Stimulated activated CD8-positive, alpha-beta memory T cell treated with anti-CD3 and anti-CD28 coated beads, Interleukin-7, amount 100 ng/mL, for 4 hours (primary cell): ENCODE data around the gene ATAD3B.
"Not testable (repeated sequence)": the region's sequence is repeated elsewhere in the genome, so short reads cannot be mapped to it uniquely, and the experiment has no call there.

Experiments used
- DNase-seq, 2 donors: peaks; one replicate each; pipeline ENCODE4 v3.0.0-alpha.2; 2020; ENCODE audit warnings: low read depth in 2 of 2

The ATAD3B gene

GRCh38 chr1:1452365-1452739 is 19.2 kb upstream of the ATAD3B start:
- not testable (repeated sequence) for DNase-seq

DNA sequence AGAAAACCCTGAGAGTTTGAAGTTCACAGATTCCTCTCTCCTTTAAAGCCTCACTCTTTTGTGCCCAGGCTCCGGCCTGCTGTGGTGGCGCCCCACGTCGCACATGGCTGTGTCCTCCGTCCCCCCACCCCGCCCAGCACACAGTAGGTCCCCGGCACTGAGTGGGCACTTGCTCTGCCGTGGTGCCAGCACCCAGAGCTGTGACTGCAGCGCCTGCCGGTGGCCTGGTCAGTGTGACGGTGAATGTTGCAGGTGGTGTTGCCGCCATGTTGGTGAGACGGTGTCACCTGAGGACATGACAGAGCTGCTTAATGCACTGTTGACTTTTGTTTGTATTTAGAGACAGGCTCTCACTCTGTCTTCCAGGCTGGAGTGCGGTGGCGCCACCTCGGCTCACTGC is 18.7 kb upstream of the ATAD3B start:
- DNase-seq: no peak

GRCh38 chr1:1454286-1455056 is 17.1 kb upstream of the ATAD3B start:
- DNase-seq: not testable (repeated sequence)

GRCh38 chr1:1455366-1455884 is 16.1 kb upstream of the ATAD3B start:
- DNase-seq: no peak

- not testable (repeated sequence) for DNase-seq
These were observed 15.6 kb upstream of the ATAD3B start for GRCh38 chr1:1455934-1456333.

- not testable (repeated sequence) for DNase-seq
These were observed 14.8 kb upstream of the ATAD3B start for GRCh38 chr1:1456683-1457255.

DNA sequence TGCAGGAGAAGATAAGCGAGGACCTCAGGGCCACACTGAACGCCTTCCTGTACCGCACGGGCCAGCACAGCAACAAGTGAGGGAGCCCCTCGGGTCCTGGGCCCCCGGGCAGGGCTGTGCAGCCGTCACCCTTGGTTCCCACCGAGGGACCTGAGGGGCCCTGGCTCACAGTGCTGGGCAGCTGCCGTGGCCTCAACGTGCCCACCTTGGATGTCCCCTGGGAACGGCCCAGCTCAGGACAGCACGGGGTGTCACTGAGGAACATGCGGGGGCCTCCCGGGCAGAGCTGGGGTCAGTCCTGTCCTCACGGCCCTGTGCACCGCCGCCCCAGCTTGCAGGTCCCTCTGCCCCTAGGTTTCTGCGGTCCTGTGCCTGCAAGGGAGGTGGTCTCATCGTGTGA is 12.4 kb upstream of the ATAD3B start:
- not testable (repeated sequence) for DNase-seq

GRCh38 chr1:1459711-1460110 is 11.9 kb upstream of the ATAD3B start:
- DNase-seq: not testable (repeated sequence)

GRCh38 chr1:1460540-1461130 is 10.9 kb upstream of the ATAD3B start:
- no peak for DNase-seq

- no peak for DNase-seq
These were observed 9.7 kb upstream of the ATAD3B start for GRCh38 chr1:1461721-1462317.

DNA sequence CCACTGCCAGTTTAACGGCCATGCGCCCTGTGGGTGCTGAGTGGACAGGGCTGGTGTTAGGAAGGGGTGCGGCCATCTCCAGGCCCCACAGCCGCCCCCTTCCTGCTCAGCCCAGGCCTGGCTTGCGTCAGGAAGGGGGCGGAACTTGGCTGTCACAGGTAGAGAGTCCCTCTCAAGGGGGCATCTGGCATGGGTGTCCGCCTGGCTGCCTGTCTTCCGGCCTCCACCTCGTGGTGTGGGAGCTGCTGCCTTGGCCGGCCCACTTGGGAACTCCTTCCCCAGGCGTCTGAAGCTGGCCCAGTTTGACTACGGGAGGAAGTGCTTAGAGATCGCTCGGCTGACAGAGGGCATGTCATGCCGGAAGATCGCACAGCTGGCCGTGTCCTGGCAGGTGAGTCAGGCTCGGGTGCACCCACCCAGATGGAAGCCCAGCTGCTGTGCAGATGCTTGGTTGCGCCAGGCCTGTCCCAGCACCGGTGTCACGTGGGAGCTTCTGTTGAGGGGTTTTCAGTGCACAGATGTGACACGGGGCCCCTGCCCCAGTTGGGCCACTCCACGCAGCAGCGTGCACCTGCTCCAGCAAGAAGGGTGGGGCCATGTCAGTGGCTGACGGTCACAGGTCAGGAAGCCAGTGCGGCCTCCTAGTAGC is 9.1 kb upstream of the ATAD3B start:
- no peak for DNase-seq

DNA sequence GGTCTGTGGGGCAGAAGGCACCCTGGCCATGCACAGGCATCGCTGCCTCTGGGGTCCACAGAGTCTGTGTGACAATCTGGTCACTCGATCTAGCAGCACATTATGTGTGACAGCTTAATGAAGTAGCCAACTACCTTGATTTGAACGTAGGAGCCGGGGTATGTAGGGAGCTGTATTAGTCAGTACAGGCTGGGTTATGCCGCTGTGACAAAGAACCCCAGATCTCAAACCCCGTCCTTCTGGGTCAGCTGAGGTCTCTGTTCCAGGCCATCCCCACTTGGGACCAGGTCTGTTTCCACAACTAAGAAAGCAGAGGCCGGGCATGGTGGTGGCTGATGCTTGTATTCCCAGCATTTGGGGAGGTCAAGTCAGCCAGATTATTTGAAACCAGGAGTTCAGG is 8.3 kb upstream of the ATAD3B start:
- DNase-seq: no peak

GRCh38 chr1:1468196-1468985 is 3.2 kb upstream of the ATAD3B start:
- DNase-seq: not testable (repeated sequence)

GRCh38 chr1:1470626-1471388 is 758 bp upstream of the ATAD3B start:
- no peak for DNase-seq

DNA sequence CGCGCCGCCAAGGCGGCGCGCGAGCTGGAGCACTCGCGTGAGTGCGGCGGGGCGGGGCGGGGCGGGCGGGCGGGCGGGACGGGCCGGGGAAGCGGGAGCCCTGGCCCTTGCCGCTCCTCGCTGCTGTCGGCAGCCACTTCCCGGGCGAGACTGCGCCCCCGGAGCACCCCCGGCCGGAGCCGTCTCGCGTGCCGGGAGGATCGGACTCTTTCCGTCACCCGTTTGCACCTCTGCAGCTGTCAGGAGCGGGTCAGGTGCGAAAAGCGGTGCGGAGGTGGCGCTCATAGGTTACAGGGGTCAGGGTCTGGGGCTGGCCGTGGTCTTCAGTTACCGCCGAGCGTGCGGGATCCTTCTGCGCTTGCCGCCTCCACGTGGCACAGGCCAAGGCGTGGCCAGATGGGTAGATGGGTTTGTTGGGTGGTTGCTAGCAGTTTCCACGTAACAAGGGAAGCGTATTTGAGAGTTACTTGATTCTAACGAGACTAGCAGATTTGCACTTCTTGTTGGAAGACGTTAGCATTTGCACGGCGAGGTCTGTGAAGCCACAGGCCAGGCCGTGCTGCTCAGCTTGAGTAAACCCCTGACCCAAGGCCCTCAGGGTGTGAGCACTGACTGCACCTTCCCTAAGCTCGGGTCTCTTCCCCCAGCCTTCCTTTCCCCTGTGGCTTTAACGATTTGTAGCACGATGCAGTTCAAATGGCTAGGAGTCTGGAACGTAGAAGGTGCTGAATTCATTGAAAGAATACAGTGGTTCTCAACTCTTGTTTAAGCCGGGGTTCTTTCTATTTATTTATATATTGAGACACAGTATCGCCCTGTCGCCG is 700 bp downstream of the ATAD3B start:
- not testable (repeated sequence) for DNase-seq

- not testable (repeated sequence) for DNase-seq
These were observed 4.4 kb downstream of the ATAD3B start for GRCh38 chr1:1476011-1476410.

- no peak for DNase-seq
These were observed 5.6 kb downstream of the ATAD3B start for GRCh38 chr1:1477206-1477605.

DNA sequence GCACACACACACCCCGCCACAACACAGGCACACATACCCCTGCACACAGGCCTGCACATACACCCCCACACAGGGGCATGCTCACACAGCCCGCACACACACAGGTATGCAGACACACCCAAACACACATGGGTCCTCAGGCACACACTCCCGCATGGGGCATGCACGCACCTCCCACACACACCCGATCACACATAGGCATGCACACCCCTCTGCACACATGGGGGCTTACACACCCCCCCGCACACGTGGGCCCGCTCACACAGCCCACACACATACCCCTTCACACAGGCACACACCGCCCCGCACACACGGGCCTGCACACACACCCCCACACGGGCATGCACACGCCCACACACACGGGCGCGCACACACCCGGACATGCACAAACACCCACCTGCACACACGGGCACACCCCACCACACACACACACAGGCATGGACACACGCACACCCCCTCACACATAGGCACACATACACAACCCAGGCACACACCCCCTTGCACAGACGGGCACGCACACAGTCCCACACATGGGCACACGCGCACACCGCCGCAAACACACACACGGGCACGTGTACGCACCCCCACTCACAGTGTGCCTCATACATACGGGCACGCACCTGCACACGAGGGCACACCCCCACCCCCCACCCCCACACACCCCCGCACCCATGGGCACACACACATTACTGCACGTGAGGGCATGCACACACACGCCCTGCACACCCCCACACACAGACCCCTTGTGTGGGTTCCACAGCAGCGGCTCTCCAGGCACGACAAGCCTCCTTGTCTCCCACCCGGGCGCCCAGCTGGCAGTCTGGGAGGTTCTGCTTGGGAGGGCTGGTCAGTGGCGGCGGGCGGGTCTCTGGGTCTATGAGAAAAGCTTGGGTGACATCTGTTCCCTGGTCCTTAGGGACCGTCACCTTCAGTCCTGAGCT is 8.3 kb downstream of the ATAD3B start:
- no peak for DNase-seq
